AG09319 (cell line): Measurements from ENCODE around the gene MAPKAP1.
A peak's percentile ranks its signal among the peaks of the same experiment; 100 is the strongest.

ENCODE experiments used
- DNase-seq: peaks from one replicate; pipeline ENCODE4 v3.0.0-alpha.2; 2010; ENCODE audit warnings: low read depth; ENCODE audit errors: extremely low read depth
- CTCF ChIP-seq: IDR thresholded peaks from 2 replicates; pipeline ENCODE4 v1.5.1; 2011; ENCODE audit warnings: low read depth, mild to moderate bottlenecking, inconsistent platforms, low read length, moderate library complexity

Gene MAPKAP1

GRCh38 chr9:125559894-125560293, 147.1 kb downstream of the MAPKAP1 start:
- no peak for TF ChIP-seq CTCF
- no peak for DNase-seq

GRCh38 chr9:125559194-125559593, 147.8 kb downstream of the MAPKAP1 start:
- TF ChIP-seq CTCF = no peak
- no peak for DNase-seq

- DNase-seq = peak; percentile 59
- peak; percentile 83 for TF ChIP-seq CTCF
These were observed 148.4 kb downstream of the MAPKAP1 start for GRCh38 chr9:125558453-125559092.

- TF ChIP-seq CTCF = no peak
- no peak for DNase-seq
These were observed 150.8 kb downstream of the MAPKAP1 start for GRCh38 chr9:125556046-125556721.

- no peak for TF ChIP-seq CTCF
- DNase-seq = no peak
These were observed 152.3 kb downstream of the MAPKAP1 start for GRCh38 chr9:125554726-125555125.

- DNase-seq = no peak
- TF ChIP-seq CTCF = no peak
These were observed 155.2 kb downstream of the MAPKAP1 start for GRCh38 chr9:125551781-125552180.
